Measurements from ENCODE around the gene DUT.

The DUT gene

DNA sequence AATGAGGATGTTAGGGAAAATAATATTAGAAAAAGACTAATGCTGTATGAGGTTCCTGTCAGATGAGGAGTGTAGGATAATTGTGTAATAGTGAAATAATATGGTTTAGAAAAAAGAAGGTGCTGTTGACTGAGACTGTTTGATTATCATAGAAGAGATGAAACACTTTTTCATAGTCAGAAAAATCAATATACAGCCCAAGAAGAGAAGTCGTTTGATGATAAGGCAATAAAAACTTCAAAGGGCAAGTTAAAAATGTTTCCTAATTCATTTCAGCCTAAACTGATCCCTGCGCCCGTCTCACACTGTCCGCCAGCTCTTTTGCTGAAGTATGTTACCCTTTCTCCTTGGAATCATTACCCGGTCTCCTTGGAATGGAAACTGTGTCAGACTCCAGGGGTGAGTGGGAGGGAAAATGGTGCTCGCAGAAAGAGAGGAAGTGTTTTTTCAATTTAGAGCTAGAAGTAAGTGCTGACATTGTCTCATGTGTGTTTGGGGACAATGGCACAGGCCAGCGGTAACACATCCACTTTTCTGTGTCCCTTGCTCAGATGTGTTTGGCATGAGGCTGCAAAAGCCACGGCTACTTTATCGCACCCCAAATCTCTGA is 23.6 kb downstream of the DUT start:
- no peak overlapping the region for H3K4me3 ChIP-seq (ENCODE audit: low read depth in 1 of 2, low read length in 1 of 2)
- H3K27me3 ChIP-seq, result no peaks in the 10 kb centered on the region
- no peak overlapping the region for H3K27ac ChIP-seq
- no peaks in the 10 kb centered on the region for H3K9me3 ChIP-seq
- TF ChIP-seq, protein P1, sequence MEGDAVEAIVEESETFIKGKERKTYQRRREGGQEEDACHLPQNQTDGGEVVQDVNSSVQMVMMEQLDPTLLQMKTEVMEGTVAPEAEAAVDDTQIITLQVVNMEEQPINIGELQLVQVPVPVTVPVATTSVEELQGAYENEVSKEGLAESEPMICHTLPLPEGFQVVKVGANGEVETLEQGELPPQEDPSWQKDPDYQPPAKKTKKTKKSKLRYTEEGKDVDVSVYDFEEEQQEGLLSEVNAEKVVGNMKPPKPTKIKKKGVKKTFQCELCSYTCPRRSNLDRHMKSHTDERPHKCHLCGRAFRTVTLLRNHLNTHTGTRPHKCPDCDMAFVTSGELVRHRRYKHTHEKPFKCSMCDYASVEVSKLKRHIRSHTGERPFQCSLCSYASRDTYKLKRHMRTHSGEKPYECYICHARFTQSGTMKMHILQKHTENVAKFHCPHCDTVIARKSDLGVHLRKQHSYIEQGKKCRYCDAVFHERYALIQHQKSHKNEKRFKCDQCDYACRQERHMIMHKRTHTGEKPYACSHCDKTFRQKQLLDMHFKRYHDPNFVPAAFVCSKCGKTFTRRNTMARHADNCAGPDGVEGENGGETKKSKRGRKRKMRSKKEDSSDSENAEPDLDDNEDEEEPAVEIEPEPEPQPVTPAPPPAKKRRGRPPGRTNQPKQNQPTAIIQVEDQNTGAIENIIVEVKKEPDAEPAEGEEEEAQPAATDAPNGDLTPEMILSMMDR (IDR thresholded peaks at IDR 0.05), result no peak
- peaks cover 0 to 14% of the 10 kb centered on the region in 2 experiments for H3K4me1 ChIP-seq (ENCODE audit: control insufficient read depth in 1 of 2, insufficient read depth in 1 of 2, low read depth in 1 of 2, low read length in 1 of 2)
- H3K36me3 ChIP-seq, result no peaks in the 10 kb centered on the region

DNA sequence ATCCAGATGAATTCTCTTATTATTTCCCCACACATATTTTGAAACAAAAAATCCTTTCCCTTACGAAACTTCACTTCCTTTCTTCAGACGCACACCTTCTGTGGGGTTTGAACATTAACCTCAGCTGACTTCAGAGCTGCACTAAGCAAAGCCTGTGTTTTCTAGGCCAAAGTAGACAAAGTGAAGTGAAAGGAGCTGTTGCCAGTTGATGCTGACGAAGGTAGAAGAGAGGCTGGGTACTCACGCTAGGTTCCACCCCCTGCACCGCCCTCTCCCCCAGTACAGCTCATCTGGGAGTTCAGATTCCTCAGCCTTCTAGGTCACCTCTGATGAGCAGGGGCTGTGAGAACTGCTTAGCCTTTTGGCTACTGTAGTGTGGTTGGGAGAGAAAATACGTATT is 24.1 kb downstream of the DUT start:
- H3K4me1 ChIP-seq (ENCODE audit: control insufficient read depth in 1 of 2, insufficient read depth in 1 of 2, low read depth in 1 of 2, low read length in 1 of 2), result peaks cover 0 to 14% of the 10 kb centered on the region in 2 experiments
- no peak overlapping the region for H3K4me3 ChIP-seq (ENCODE audit: low read depth in 1 of 2, low read length in 1 of 2)
- no peaks in the 10 kb centered on the region for H3K36me3 ChIP-seq
- H3K27me3 ChIP-seq, result no peaks in the 10 kb centered on the region
- no peak overlapping the region for H3K27ac ChIP-seq
- TF ChIP-seq, protein P1 (IDR thresholded peaks at IDR 0.05), result no peak
- H3K9me3 ChIP-seq, result no peaks in the 10 kb centered on the region

DNA sequence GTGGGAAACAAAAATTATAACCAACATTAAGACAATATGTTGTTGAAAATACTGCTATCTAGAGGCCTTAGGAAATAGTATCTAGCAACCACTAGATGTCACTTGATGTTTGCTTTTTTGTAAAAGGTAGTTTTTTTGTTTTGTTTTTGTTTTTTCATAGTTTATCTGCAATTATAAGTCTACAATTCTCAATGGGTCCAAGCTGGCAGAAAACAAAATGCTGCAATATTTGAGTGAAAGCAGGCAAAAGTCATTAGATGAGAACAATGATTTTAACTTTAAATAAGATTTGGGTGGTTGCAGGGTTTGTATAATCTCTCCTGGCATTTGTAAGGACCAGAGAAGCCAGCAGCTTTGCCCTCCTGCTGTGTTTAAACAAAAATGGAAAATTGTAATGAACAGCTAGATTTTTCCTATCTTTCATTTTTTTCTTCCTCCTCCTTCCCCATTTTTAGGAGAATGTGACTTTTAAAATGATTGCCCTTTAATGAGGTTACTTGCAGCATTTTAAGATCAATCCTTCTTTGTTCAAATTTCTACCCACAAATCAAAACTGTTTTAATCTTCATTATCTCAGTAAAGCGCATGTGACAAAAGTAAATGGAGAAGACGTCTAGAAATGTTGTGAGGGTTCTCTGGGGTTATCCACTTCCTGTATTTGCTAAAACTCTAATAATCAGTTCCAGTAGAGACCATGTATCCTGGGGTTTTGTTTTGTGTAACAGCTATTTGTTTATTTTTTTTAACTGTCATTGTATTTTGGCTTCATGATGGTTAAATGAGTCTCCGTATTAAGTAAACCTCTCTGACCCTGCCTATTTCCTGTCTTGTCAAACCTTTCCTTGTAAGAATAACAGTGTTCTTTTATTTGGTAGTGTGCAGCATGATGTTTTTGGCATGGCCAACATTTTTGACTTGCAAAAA is 27.3 kb downstream of the DUT start:
- no peak overlapping the region for H3K4me3 ChIP-seq (ENCODE audit: low read depth in 1 of 2, low read length in 1 of 2)
- no peak overlapping the region for H3K27ac ChIP-seq
- peaks cover 0 to 14% of the 10 kb centered on the region in 2 experiments for H3K4me1 ChIP-seq (ENCODE audit: control insufficient read depth in 1 of 2, insufficient read depth in 1 of 2, low read depth in 1 of 2, low read length in 1 of 2)
- no peaks in the 10 kb centered on the region for H3K9me3 ChIP-seq
- no peaks in the 10 kb centered on the region for H3K27me3 ChIP-seq
- TF ChIP-seq, protein P1 (IDR thresholded peaks at IDR 0.05), result no peak
- no peaks in the 10 kb centered on the region for H3K36me3 ChIP-seq

DNA sequence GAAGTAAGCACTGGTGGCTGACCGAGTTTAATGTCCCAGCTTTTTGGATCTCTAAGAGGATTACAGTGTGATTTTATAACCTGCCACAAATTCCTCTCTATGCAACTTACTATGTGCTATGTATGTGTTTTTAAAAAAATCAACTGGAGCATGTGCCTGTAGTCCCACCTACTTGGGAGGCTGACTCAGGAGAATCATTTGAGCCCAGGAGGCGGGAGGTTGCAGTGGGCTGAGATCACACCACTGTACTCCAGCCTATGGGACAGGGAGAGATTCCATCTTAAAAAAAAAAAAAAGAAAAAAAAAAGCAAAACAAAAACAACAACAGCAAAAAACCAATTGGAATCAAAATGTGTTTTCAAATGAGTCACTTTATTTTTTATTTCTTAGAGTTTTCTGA is 29.6 kb downstream of the DUT start:
- TF ChIP-seq, protein P1 (IDR thresholded peaks at IDR 0.05), result no peak

DNA sequence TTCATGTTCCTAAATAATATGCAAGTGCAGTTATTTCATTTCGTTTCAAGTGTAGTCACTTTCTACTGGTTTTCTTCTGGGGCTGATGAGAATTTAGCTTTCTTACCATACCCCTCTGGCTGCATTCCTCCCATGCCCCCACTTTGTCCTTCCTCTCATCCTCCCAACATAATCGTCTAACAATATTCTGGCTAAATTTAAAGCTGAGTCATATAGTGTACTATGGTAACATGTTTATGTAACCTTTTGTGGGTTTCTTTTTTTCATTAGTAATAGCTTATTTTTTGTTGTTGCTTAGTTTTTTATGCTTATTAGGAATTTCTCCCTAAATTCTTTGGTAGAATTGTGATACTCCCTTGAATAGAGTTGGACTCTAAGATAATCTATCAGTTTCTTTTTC is 30.5 kb downstream of the DUT start:
- TF ChIP-seq, protein P1 (IDR thresholded peaks at IDR 0.05), result no peak
- H3K4me1 ChIP-seq (ENCODE audit: control insufficient read depth in 1 of 2, insufficient read depth in 1 of 2, low read depth in 1 of 2, low read length in 1 of 2), result peaks cover 0 to 10% of the 10 kb centered on the region in 2 experiments
- H3K9me3 ChIP-seq, result no peaks in the 10 kb centered on the region
- H3K36me3 ChIP-seq, result no peaks in the 10 kb centered on the region
- no peak overlapping the region for H3K27ac ChIP-seq
- H3K27me3 ChIP-seq, result no peaks in the 10 kb centered on the region
- no peak overlapping the region for H3K4me3 ChIP-seq (ENCODE audit: low read depth in 1 of 2, low read length in 1 of 2)

More for the DNA sequence above, 29.6 kb downstream of the DUT start:
- Histone ChIP-seq H3K4me3 (ENCODE audit: low read depth in 1 of 2, low read length in 1 of 2) (no peak overlapping the region), H3K9me3 (no peaks in the 10 kb centered on the region), H3K4me1 (ENCODE audit: control insufficient read depth in 1 of 2, insufficient read depth in 1 of 2, low read depth in 1 of 2, low read length in 1 of 2) (peaks cover 0 to 10% of the 10 kb centered on the region in 2 experiments), H3K27me3 (no peaks in the 10 kb centered on the region), H3K36me3 (no peaks in the 10 kb centered on the region), H3K27ac (no peak overlapping the region)

Measured in neutrophil (primary cell).